ENCODE measurements around the gene LYPLAL1.
"Not testable (repeated sequence)": the region's sequence is repeated elsewhere in the genome, so short reads cannot be mapped to it uniquely, and the experiment has no call there.

LYPLAL1 gene

DNA sequence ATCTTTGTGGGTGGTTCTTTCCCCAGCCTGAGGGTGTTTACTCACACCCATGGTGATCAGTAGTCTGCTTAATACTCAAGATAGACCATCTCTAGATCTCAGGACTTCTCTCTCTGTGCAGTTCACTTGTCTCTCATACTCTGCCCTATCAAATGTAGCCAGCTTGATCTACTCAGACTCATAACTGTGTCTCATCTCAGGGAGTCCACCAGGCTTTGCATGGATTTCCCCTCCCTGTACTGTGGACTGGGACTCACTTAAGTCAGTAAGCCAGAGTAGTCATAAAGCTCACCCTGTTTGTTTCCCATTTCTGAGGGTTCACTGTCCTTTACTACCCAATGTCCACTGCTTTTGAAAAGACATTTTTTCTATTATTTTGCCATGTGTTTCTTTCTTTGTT lies 41.8 kb downstream of the LYPLAL1 start:
- no peak for DNase-seq (ENCODE audit: low spot score)

DNA sequence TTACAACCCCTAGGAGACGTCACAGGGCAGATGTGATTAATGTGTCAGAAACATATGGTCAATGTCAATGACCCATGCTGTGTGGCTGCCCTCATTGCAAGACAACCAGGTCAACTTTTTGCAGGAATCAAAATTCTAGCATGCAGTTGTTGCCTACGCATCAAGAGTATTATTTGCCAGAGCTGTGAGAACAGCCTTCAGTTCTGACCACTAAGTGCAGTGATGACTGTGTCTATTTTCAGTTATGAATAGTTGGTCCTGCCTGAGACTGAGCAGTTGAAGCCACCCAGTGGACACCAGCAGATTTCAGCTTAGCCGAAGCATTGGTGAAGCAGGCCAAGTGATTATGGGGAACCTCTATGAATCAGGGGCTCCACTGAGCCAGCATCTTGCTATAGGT lies 47.3 kb downstream of the LYPLAL1 start:
- no peak for DNase-seq (ENCODE audit: low spot score)

DNA sequence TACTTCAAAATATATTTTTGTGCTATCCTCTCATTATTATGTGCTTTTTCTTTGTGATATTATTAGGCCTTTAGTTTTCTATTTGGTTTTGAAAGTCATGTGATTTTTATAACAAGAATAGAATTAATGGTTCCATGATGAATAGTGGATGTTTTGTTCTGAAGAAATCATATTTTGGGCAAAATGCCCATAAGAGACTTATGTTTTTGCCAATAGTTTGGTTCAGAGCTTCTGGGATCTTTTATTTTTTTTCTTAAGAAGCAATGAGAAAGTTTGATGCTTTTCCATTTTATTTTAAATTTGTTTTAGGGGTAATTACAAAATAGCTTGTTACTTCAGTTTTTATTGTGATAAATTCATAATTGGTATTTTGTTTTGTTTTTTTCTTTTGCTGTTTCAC lies 49.8 kb downstream of the LYPLAL1 start:
- DNase-seq (ENCODE audit: low spot score) = no peak

- no peak for DNase-seq (ENCODE audit: low spot score)
These were observed 52.5 kb downstream of the LYPLAL1 start for GRCh38 chr1:219226196-219226595.

DNA sequence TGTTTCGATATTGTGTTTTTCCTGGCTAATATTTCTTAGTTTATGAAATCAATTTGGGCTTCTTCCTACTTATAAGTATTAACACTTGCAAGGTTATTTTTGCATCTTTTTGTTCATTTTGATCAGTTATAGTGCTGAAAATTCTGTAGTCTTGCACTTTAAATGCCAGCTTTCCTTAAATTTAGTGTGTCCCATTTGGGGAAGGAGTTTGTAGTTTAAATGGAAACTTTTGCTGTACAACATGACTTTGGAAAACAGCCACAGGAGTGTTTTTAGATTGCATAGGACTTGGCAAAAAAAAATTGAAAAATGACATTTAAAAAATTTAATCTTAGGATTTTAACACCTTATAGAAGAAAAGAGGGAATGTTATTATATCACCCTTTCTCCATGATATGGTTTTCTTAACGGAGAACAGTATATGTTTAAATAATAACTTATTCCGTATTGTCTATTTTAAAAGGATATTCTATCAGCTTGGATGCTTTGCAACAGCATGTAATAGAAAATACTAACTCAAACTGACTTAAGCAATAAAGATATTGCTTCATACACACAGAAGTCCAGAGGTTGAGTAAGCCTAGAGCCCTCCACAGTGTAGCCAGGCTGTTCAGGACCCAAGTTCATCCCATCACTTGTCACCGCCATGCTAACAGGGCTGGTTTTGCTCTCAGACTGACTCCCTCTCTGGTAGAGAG lies 53.8 kb downstream of the LYPLAL1 start:
- DNase-seq (ENCODE audit: low spot score) = no peak

DNA sequence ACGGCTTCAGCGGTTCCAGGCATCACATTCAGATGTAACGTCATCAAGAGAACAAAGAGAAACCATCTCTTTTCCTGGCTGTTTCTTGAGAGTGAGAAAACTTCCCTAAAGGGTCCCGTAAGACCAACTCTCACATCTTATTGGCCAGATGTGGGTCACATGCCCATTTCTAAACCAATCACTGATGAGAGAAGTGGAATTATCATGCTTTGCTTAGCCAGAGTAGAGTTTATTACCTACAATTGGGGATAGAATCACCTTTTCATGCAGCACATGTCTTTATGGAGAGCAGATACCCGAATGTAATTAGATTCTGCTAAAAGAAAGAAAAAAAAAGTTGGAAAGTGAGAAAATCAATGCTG lies 54.4 kb downstream of the LYPLAL1 start:
- DNase-seq (ENCODE audit: low spot score) = no peak

DNA sequence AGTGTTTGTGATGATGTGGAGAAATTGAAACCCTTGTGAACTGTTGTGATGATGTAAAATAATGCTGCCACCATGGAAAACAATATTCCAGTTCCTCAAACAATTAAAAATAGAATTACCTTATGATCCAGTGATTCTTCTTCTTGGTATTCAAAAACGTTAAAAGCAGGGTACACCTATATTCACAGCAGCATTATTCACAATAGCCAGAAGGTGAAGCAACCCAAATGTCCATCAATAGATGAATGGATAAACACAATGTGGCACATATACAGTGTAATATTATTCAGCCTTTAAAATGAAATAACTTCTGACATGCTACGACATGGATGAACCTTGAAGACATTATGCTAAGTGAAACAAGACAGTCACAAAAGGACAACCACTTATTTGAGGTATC lies 59.2 kb downstream of the LYPLAL1 start:
- DNase-seq (ENCODE audit: low spot score) = no peak

GRCh38 chr1:219235903-219236481 lies 62.3 kb downstream of the LYPLAL1 start:
- no peak for DNase-seq (ENCODE audit: low spot score)

DNA sequence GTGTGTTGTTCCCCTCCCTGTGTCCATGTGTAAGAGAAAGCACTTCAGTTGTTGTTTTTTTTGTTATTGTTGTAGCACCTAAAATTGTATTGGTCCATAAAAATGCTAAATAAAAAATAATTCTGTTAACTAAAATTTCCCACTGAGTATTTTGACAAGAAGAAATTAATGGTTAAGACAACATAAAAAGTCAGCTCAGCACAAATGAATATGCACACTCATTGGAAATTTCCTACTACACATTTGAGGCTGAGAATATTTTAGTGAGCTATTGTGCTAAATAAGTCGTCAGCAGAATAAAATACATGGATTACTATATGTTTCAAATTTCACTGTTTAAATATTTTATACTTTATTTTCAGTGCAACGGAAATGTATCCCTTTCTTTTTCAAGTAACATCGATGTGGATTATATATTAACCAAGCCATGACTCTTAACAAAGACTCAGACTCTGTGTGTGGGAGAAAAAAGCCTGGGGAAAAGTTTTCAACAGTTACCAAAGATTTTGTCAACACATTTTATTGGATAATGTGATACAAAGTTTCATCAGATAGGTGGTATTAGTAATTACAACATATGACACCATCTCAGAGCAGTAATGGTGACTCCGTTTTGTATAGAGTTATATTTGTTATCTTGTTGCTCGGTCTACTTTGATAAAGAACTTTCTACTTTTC lies 63.4 kb downstream of the LYPLAL1 start:
- no peak for DNase-seq (ENCODE audit: low spot score)

- DNase-seq (ENCODE audit: low spot score) = no peak
These were observed 65.8 kb downstream of the LYPLAL1 start for GRCh38 chr1:219239518-219239917.

- DNase-seq (ENCODE audit: low spot score) = no peak
These were observed 71.2 kb downstream of the LYPLAL1 start for GRCh38 chr1:219244864-219245263.

DNA sequence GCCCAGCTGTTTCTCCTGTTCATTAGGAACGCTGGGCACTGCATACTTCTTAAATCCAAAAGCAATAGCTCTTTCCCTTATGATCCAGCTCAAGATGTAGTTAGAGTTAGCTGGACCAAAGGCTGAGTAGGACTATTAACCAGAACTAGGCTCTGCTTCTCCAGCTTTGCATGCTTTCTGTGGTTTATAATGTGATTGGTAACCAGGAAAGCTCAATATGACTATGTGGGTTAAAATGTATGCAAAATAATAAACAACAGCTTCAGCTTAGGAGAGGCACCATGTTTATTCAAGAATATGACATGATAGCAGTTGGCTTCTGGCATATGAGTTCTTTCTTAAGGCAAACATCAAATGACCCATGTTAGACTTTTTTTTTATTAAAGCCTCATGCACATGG lies 73.8 kb downstream of the LYPLAL1 start:
- DNase-seq (ENCODE audit: low spot score) = no peak

DNA sequence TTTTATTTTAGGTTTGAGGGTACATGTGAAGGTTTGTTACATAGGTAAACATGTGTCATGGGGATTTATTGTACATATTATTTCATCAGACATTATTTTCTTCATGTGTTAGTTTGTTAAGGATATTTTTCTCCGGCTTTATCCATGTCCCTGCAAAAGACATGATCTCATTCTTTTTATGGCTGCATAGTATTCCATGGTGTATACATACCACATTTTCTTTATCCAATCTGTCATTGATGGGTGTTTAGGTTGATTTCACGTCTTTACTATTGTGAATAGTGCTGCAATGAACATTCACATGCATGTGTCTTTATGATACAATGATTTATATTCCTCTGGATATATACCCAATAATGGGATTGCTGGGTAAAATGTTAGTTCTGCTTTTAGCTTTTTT lies 76.8 kb downstream of the LYPLAL1 start:
- DNase-seq (ENCODE audit: low spot score) = not testable (repeated sequence)

GRCh38 chr1:219257751-219258150 lies 84.1 kb downstream of the LYPLAL1 start:
- DNase-seq (ENCODE audit: low spot score) = no peak

DNA sequence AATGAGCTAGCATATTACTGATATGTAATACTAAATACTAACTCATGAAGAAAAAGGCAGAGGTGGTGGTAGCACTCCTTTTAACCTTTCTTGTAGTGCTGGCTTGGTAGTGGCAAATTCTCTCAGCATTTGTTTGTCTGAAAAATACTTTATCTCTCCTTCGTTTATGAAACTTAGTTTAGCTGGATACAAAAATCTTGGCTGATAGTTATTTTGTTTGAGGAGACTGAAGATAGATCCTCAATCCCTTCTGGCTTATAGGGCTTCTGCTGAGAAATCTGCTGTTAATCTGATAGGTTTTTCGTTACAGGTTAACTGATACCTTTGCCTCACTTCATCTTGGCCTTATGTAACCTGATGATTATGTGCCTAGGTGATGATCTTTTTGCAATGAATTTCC lies 87.8 kb downstream of the LYPLAL1 start:
- no peak for DNase-seq (ENCODE audit: low spot score)
